GM12864 (cell line): Measurements from ENCODE around the gene NCOA6.
"Not testable (repeated sequence)": the region's sequence is repeated elsewhere in the genome, so short reads cannot be mapped to it uniquely, and the experiment has no call there.

Experiments
- DNase-seq: peaks from one replicate; pipeline ENCODE4 v3.0.0-alpha.2; 2011; ENCODE audit warnings: low read depth
- H3K4me3 ChIP-seq: 2 replicates; pipeline ENCODE4 v1.5.1; 2011; ENCODE audit warnings: mild to moderate bottlenecking, low read depth, low read length, control low read depth
- CTCF ChIP-seq: IDR thresholded peaks from 2 replicates; pipeline ENCODE4 v1.5.1; 2011; ENCODE audit warnings: low read depth, mild to moderate bottlenecking, moderate library complexity, low read length, control low read depth, inconsistent platforms; ENCODE audit errors: missing control alignments

Gene NCOA6

DNA sequence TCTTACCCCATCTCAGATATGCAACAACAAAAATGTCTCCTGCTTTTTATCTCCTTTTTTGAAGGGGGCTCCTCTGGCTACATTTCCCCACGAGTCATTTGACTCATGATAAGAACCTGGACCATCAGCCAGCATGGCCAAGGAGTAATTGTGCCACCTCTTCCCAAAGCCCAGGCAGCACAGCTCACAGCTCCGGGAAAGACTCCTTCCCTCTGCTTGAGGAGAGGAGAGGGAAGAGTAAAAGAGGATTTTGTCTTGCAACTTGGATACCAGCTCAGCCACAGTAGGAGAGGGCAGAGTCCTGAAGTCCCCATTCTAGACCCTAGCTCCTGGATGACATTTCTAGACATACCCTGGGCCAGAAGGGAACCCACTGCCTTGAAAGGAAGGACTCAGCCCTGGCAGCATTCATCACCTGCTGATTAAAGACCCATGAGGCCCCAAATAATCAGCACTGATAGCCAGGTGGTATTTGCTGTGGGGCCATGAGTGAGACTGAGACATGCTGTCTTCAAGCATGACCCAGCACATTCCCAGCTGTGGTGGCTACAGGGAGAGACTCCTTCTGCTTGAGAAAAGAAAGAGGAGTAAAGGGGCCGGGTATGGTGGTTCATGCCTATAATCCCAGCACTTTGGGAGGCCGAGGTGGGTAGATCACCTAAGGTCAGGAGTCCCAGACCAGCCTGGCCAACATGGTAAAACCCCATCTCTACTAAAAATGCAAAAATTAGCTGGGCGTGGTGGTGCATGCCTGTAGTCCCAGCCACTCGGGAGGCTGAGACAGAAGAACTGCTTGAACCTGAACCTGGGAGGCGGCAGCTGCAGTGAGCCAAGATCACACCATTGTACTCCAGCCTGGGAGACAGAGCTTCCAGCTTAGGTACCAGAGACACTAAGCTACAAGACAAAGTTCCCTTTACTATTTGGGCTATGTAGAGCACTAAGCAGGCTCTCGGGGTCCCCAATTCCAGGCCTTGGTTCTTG is 28.1 kb downstream of the NCOA6 start:
- TF ChIP-seq CTCF = no peak
- DNase-seq = no peak
- no peak overlapping the region for H3K4me3 ChIP-seq

DNA sequence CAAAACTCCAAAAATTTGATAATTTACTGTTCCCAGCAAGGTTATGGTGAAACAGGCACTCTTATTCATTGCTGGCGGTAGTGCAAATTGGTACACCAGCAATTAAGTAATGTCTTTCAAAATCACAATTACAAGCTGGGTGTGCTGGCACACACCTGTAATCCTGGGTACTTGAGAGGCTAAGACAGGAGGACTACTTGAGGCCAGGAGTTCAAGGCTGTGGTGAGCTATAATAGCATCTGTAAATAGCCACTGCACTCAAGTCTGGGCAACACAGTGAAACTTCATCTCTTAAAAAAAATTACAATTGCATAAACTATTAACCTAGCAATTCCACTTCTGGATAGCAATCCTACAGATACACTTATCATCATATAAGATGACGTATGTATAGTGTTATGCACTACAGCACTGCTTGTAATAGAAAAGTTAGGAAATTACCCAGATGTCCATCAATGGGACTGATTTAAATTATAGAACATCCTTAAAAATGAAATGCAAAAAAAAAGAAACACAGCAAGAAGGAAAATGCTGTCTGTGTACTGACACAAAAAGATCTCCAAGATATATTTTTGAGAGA is 31.4 kb downstream of the NCOA6 start:
- no peak overlapping the region for H3K4me3 ChIP-seq
- no peak for TF ChIP-seq CTCF
- no peak for DNase-seq

DNA sequence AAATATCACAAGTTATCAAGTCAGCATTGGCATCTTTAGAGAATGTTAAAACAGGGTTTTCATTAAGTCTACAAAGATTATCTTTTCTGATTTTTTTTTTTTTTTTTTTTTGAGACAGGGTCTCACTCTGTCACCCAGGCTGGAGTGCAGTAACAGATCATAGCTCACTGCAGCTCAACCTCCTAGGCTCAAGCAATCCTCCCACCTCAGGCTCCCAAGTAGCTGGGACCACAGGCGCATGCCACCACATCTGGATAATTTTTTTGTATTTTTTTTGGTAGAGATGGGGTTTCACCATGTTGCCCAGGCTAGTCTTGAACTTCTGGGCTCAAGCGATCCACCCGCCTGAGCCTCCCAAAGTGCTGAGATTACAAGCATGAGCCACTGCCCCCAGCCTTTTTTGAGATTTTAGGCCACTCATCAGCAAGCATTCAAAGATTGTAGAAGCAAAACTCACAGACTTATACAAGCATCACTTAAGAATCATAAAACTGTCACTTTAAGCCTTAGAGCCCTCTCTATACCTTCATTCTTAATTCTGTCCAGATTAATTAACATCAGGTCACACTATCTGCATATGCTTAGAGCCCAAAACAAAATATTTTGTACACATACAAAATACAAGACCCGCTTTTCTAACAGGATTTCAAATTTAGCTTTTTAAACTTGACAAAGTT is 32.6 kb downstream of the NCOA6 start:
- no peak for DNase-seq

GRCh38 chr20:34791289-34792020 is 34.0 kb downstream of the NCOA6 start:
- no peak overlapping the region for H3K4me3 ChIP-seq
- no peak for DNase-seq
- TF ChIP-seq CTCF = no peak

More for the DNA sequence above, 32.6 kb downstream of the NCOA6 start:
- TF ChIP-seq CTCF = no peak
- no peak overlapping the region for H3K4me3 ChIP-seq

DNA sequence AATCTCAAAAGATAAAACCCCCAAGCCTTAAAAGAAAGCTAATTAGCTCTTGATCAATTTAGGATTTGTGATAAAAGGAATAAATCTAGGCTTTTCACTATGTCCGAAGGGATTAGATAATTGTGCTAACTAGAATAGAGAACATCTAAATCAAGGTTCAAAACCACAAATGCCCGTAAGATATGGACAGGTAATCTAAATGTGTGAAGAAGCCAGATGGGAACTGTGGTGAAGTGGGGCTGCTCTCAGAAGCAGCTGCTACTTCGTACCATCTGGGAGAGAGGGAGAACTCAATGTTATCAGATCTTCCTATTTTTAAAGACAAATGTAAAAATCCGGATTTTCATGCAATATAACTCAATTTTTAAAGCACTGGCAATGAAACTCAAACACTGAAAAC is 44.2 kb downstream of the NCOA6 start:
- no peak overlapping the region for H3K4me3 ChIP-seq
- TF ChIP-seq CTCF = no peak
- DNase-seq = no peak

- DNase-seq, H3K4me3 ChIP-seq: not testable (repeated sequence)
Observed at GRCh38 chr20:34780291-34780690, 45.2 kb downstream of the NCOA6 start.

- no peak for TF ChIP-seq CTCF
- no peak overlapping the region for H3K4me3 ChIP-seq
- no peak for DNase-seq
Observed at GRCh38 chr20:34776177-34776576, 49.3 kb downstream of the NCOA6 start.
